HG03575 (cell line): ENCODE results near the gene DOC2A.

Source experiments
- ATAC-seq: cut with Tn5 transposase; IDR thresholded peaks from one replicate; pipeline ENCODE4 v1.9.1; 2021; ENCODE audit not compliant: unreplicated experiment, insufficient number of reproducible peaks, low FRiP score; ENCODE audit errors: extremely low read depth

DOC2A gene

DNA sequence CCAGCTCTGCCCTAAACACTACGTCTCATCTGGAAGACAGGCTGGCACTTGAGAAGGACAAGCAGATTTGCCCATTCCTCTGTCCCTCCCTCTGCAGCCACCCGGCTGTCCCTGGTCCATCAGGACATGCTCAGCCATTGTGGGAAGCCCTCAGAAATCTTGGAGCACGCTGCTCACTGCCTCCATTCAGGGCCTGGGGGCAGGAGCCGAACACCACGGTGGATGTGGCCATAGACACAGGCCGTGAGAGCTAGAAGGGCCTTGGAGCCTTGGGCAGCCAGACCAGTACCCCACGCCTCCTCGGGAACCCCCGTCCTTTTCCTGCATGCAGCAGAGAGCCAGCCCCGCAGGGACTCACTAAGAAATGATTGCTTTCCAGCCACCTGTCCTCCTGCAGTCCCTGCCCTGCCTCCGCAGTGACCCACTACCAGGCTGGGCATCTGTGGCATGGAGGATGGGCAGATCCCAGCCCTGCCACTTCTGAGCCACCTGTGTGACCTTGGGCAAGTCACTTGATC is 3.4 kb downstream of the DOC2A start:
- ATAC-seq = no peak

- ATAC-seq = no peak
Observed at GRCh38 chr16:30006659-30007377, 4.0 kb downstream of the DOC2A start.

DNA sequence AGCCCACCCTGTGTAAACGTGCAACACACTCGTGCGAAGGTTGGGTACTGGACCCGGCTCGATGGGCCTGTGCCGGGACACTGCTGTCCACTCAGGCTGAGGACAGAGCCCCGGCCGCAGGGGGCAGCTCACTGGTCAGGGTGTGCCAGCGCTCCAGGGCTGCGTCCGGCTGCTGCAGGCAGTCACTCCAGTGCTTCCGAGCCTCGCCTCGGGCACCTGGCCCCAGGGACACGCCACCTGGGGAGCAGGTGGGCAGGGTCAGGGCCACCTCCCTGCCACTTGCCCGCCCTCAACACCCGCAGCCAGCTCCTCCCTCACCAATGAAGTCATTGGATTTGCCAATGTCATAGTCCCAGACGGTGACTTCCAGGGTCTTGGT is 4.7 kb downstream of the DOC2A start:
- no peak for ATAC-seq

GRCh38 chr16:30005341-30006094 is 5.3 kb downstream of the DOC2A start:
- ATAC-seq = no peak

- ATAC-seq = no peak
Observed at GRCh38 chr16:30004811-30005242, 6.0 kb downstream of the DOC2A start.

GRCh38 chr16:30004424-30004776 is 6.4 kb downstream of the DOC2A start:
- no peak for ATAC-seq

- ATAC-seq = no peak
Observed at GRCh38 chr16:30003670-30004423, 7.0 kb downstream of the DOC2A start.

- ATAC-seq = no peak
Observed at GRCh38 chr16:30002614-30003346, 8.0 kb downstream of the DOC2A start.

DNA sequence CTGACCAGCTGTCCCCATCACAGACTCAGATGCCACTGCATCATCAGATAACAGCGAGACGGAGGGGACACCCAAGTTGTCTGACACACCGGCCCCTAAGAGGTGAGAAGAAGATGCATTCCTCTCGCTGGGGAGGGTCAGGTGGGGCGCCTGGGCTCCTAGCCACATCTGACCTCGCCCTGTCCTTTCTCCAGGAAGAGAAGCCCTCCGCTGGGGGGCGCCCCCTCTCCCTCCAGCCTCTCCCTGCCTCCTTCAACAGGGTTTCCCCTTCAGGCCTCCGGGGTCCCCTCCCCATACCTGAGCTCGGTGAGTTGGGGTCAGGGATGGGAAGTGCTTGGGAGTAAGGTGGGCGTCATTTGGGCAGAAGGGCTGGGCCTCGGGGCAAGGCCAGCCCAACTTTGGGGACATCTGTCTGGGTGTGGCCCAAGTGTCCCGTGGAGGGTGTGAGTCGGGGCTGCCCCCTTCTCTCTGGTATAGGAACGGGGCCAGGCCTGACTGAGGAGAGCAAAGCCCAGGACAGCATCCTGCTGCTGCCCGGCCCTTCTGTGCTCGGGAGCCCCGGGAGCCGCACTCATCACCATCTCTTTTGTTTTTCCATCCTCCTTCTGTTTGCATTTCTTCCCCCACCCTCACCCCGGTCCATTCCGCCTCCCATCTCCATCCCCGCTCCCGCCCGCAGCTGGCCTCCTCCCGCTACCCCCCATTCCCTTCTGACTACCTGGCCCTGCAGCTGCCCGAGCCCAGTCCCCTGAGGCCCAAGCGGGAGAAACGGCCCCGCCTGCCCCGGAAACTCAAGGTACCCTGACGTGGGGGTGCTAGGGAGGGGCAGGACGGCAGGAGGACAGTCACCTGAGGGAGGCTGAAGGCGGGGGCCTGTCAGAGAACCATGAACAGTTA is 9.8 kb downstream of the DOC2A start:
- no peak for ATAC-seq

GRCh38 chr16:29999605-30000004 is 11.2 kb downstream of the DOC2A start:
- ATAC-seq = no peak

- ATAC-seq = no peak
Observed at GRCh38 chr16:29996766-29997250, 14.0 kb downstream of the DOC2A start.

- peak; percentile 78 for ATAC-seq
Observed at GRCh38 chr16:29995911-29996765, 14.7 kb downstream of the DOC2A start, which contains the start of gene INO80E. INO80E (plus strand) TSS chr16:29996241; CDS start chr16:29996311, 70 bp downstream.

- no peak for ATAC-seq
Observed at GRCh38 chr16:29995324-29995910, 15.4 kb downstream of the DOC2A start, which contains the start of gene HIRIP3. HIRIP3 (minus strand) TSS chr16:29995617; CDS start chr16:29995605, 12 bp downstream.

GRCh38 chr16:29994600-29995323 is 16.1 kb downstream of the DOC2A start:
- no peak for ATAC-seq

- no peak for ATAC-seq
Observed at GRCh38 chr16:29993903-29994599, 16.8 kb downstream of the DOC2A start.
